OCI-LY1 (cell line): ENCODE measurements around the gene WDSUB1.

Experiments
- CTCF ChIP-seq: fragments of 200-600 bp; sonication (generic), shearing (Covaris generic); IDR thresholded peaks from 2 replicates; pipeline ENCODE4 v1.5.1; 2017; ENCODE audit warnings: mild to moderate bottlenecking, antibody characterized with exemption, low read length, moderate library complexity, mixed read lengths
- EZH2 ChIP-seq: fragments of 200-600 bp; sonication (generic), shearing (Covaris generic); IDR thresholded peaks from 2 replicates; pipeline ENCODE4 v1.8.0; 2017; ENCODE audit warnings: borderline replicate concordance, mixed run types, mild to moderate bottlenecking, antibody characterized with exemption, low read length, moderate library complexity, mixed read lengths

GRCh38 chr2:159265171-159265576 lies 21.3 kb downstream of the WDSUB1 start:
- TF ChIP-seq CTCF: no peak
- no peak for TF ChIP-seq EZH2
